ENCODE data around the gene DPP6. TPM values are rescaled to one million over a fixed set of nuclear protein-coding genes. Genes with fewer than 3 reads are reported as not detected.

DPP6 gene
- total RNA-seq, 1 donor from 2014 or later = not detected

DNA sequence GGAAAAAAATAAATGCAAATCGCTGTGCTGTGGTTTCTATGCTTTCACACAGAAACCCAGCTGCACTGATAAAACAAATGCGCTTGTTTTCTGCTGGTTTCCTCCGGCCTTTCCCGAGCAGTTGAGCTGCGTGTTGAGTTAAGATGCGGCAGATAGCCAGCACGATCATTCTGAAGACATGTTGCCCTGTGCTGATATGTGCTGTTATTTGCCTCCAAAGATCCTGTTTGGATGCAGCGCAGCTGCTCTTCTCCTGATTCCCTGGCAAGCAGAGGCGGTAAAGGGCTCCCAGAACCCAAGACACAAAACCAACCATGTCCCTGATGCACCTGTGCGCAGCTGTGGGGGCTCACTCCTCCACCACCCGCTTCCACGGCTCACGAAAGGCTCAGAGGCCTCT lies 725.3 kb downstream of the DPP6 start:
- intact Hi-C loops (cut with DNase I) = no loop called here
- no peak for DNase-seq (ENCODE audit: low spot score in 2 of 2)
- Histone ChIP-seq H3K9me3 (no peaks in the 10 kb centered on the region), H3K27me3 (no peaks in the 10 kb centered on the region), H3K36me3 (no peaks in the 10 kb centered on the region), H3K4me3 (no peak overlapping the region), H3K27ac (no peak overlapping the region), H3K4me1 (no peaks in the 10 kb centered on the region)
- TF ChIP-seq, protein P1, sequence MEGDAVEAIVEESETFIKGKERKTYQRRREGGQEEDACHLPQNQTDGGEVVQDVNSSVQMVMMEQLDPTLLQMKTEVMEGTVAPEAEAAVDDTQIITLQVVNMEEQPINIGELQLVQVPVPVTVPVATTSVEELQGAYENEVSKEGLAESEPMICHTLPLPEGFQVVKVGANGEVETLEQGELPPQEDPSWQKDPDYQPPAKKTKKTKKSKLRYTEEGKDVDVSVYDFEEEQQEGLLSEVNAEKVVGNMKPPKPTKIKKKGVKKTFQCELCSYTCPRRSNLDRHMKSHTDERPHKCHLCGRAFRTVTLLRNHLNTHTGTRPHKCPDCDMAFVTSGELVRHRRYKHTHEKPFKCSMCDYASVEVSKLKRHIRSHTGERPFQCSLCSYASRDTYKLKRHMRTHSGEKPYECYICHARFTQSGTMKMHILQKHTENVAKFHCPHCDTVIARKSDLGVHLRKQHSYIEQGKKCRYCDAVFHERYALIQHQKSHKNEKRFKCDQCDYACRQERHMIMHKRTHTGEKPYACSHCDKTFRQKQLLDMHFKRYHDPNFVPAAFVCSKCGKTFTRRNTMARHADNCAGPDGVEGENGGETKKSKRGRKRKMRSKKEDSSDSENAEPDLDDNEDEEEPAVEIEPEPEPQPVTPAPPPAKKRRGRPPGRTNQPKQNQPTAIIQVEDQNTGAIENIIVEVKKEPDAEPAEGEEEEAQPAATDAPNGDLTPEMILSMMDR (IDR thresholded peaks at IDR 0.05) = no peak

DNA sequence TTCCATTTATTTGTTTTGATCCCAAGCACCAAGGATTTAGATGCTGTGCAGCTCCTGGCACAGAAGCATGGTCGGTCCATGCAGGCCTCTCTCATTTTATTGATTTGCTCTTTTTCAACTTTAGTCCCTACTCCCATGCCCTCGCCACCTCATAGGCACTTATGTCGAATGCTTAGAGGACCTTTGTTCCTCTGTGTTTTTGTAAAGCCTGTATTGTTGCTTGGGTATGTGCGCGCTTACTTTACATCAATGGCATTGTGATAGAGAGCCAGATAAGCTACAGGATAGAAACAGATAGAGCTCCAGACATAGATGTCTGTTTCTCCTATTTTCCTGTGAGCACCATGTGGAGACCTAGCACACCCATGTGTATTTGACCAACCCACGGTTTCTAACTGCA lies 725.7 kb downstream of the DPP6 start:
- H3K27ac ChIP-seq = no peak overlapping the region
- no peaks in the 10 kb centered on the region for H3K4me1 ChIP-seq
- H3K4me3 ChIP-seq = no peak overlapping the region
- no peaks in the 10 kb centered on the region for H3K9me3 ChIP-seq
- no peaks in the 10 kb centered on the region for H3K27me3 ChIP-seq
- TF ChIP-seq, protein P1 (IDR thresholded peaks at IDR 0.05) = no peak
- DNase-seq (ENCODE audit: low spot score in 2 of 2) = no peak
- H3K36me3 ChIP-seq = no peaks in the 10 kb centered on the region
- intact Hi-C loops (cut with DNase I) = no loop called here

DNA sequence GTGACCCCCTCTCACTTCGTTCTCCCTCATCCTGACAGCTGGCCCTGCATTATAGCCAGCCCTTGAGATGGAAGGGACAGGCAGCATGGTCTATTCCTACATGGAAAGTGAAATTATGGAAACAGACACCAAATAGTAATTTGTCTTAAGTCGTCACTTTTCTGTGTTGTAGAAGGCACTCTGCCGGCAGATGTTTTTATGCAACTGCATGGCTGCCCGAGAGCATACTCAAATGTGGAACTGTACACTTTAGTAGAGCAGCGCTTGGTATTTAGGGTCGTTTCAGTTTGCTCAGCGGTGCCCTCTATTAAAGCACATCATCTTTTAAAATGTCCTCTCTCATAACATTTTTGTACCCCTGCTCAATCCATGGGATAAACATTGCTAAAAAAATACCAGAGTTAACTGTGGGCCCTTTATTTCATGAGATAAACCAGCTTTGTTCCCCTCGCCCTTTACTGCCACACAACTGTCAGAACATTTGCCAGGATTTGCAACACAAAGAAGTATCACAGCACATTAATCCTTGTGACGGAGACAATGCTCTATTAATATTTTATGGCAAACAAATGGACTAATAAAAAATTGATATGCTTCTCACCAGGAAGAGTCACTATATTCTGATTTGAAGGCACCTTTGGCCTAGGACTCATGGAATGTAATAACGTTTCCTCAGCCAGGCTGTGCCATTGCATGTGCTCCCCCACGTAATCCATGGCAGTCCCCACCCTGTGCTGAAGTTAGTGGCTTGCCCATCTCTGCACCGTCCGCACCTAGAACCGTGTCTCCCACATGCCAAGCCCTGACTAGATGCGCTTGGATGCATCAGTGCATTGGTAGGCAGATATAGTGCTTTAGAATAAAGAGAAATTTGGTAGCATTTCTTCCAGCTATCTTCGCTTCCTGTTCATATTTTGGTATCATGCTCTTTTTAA lies 729.4 kb downstream of the DPP6 start:
- Histone ChIP-seq H3K9me3 (no peaks in the 10 kb centered on the region), H3K4me1 (no peaks in the 10 kb centered on the region), H3K36me3 (no peaks in the 10 kb centered on the region), H3K4me3 (no peak overlapping the region), H3K27ac (no peak overlapping the region), H3K27me3 (no peaks in the 10 kb centered on the region)
- intact Hi-C loops (cut with DNase I) = no loop called here
- TF ChIP-seq, protein P1 (IDR thresholded peaks at IDR 0.05) = no peak
- DNase-seq (ENCODE audit: low spot score in 2 of 2) = no peak

DNA sequence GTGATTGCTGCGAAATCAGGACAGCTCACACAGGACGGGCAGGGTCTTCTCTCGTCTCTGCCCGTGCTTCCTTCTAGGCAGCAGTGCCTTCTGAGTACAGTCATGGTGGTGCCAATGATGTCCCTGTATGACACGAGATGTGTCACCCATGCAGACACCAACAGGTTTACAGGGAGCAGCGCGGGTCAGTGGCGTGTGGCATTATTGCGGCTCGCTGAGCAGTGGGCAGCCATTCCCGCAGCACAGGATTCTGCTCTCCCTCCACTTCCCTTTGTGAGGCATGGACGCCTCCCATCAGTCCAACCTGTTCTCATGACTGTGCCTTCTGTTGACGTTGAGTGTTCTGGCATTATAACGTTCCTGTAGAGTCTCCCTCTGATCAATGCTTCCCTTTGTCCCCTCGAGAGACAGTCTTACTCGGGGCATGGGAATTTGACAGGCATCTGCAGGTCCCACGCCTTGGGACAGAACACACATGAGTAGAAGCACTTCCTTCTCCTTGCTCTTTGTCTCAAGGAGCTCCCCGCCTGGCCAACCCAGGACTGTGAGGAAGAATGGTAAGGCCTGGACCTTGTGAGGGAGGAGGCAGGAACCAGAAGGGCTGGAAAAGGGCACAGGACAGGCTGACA lies 731.2 kb downstream of the DPP6 start:
- Histone ChIP-seq H3K27me3 (no peaks in the 10 kb centered on the region), H3K4me1 (no peaks in the 10 kb centered on the region), H3K4me3 (no peak overlapping the region), H3K36me3 (no peaks in the 10 kb centered on the region), H3K9me3 (no peaks in the 10 kb centered on the region), H3K27ac (no peak overlapping the region)
- intact Hi-C loops (cut with DNase I) = no loop called here
- TF ChIP-seq, protein P1 (IDR thresholded peaks at IDR 0.05) = no peak
- no peak for DNase-seq (ENCODE audit: low spot score in 2 of 2)

DNA sequence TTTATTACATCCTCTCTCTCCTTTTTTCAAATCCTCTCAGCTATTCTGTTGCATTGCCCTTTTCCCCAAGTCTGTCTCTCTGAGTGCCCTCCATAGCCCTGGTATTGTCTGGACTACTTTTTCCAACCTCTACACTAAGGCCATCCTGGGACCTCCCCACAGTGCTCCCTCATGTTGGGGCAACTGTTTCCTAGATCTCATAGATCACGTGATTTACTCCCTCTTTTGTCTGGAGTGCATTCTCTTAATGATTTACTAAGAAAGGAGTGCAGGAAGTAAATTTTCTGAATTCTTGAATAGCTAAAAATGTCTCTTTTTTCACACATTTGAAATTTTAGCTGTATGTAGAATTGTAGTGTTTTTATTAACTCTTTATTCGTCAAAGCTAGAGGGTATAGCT lies 733.7 kb downstream of the DPP6 start:
- Histone ChIP-seq H3K9me3 (no peaks in the 10 kb centered on the region), H3K27me3 (no peaks in the 10 kb centered on the region), H3K27ac (no peak overlapping the region), H3K4me3 (no peak overlapping the region), H3K4me1 (no peaks in the 10 kb centered on the region), H3K36me3 (no peaks in the 10 kb centered on the region)
- intact Hi-C loops (cut with DNase I) = no loop called here
- TF ChIP-seq, protein P1 (IDR thresholded peaks at IDR 0.05) = no peak
- no peak for DNase-seq (ENCODE audit: low spot score in 2 of 2)
